ENCODE measurements around the gene LSM11.

The LSM11 gene

DNA sequence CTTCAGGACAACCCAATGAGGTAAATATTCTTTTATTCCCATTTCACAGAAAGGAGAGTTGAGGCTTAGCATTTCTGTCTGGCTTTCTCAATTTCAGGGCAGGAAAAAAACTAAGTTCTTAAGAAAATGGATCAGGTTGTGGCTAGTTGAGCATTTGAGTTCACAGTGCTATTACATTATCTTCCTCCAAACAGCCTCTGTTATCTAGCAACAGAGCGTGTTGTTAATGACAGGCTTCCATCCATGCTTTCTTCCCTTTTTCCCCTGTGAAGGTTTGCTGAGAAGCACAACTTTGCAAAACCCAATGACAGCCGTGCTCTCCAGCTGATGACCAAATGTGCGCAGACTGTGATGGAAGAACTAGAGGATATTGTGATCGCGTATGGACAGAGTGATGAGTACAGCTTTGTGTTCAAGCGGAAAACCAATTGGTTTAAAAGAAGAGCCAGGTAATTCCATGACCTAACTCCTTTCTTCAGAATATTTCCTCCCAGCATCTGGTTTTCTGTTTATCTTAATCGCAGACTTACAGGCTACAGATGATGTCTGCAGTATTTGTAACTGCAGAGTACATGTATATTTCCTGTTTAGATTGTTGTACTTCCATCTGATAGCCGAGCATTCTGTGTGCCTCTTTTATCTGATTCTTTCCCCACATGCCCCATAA, 10.8 kb upstream of the LSM11 start:
- Histone ChIP-seq H3K4me2 (ENCODE audit: low read depth, low read length, poor library complexity, severe bottlenecking) (no peak overlapping the region), H4K20me1 (ENCODE audit: insufficient read depth, low read length, poor library complexity, severe bottlenecking) (no peaks in the 10 kb centered on the region)
- no peak for TF ChIP-seq EZH2phosphoT487 (IDR thresholded peaks at IDR 0.05; ENCODE audit: borderline replicate concordance)
- TF ChIP-seq, protein P1, sequence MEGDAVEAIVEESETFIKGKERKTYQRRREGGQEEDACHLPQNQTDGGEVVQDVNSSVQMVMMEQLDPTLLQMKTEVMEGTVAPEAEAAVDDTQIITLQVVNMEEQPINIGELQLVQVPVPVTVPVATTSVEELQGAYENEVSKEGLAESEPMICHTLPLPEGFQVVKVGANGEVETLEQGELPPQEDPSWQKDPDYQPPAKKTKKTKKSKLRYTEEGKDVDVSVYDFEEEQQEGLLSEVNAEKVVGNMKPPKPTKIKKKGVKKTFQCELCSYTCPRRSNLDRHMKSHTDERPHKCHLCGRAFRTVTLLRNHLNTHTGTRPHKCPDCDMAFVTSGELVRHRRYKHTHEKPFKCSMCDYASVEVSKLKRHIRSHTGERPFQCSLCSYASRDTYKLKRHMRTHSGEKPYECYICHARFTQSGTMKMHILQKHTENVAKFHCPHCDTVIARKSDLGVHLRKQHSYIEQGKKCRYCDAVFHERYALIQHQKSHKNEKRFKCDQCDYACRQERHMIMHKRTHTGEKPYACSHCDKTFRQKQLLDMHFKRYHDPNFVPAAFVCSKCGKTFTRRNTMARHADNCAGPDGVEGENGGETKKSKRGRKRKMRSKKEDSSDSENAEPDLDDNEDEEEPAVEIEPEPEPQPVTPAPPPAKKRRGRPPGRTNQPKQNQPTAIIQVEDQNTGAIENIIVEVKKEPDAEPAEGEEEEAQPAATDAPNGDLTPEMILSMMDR (conservative IDR thresholded peaks at IDR 0.05; ENCODE audit: low read length), result no peak

DNA sequence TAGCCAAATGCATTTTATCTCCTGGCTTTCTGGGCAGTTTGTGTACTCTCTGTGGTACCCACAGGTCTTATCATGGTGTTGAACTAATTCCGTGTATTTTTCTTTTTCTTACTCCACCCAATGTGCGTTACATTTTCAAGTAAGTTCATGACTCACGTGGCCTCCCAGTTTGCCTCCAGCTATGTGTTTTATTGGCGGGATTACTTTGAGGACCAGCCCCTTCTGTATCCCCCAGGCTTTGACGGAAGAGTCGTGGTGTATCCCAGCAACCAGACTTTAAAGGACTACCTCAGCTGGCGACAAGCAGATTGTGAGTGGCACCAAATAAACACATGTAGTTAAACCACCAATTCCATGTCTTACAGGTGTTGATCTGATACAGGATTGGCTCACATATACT, 9.1 kb upstream of the LSM11 start:
- no peaks in the 10 kb centered on the region for H3K36me3 ChIP-seq (ENCODE audit: insufficient read depth, low read length)
- TF ChIP-seq, protein P1 (conservative IDR thresholded peaks at IDR 0.05; ENCODE audit: low read length), result no peak
- no peak for TF ChIP-seq EZH2phosphoT487 (IDR thresholded peaks at IDR 0.05; ENCODE audit: borderline replicate concordance)

More for the DNA sequence above, 10.8 kb upstream of the LSM11 start:
- no peaks in the 10 kb centered on the region for H3K79me2 ChIP-seq (ENCODE audit: insufficient read depth, low read length)
- H3K9me2 ChIP-seq (replicated peaks; ENCODE audit: low read depth, low read length), result no peaks in the 10 kb centered on the region
- H2AFZ ChIP-seq (ENCODE audit: low read length), result no peak overlapping the region
- H3F3A ChIP-seq (ENCODE audit: low read depth), result no peaks in the 10 kb centered on the region
- H3K4me1 ChIP-seq (ENCODE audit: insufficient read depth, low read length, poor library complexity, severe bottlenecking), result no peaks in the 10 kb centered on the region
- no peak overlapping the region for H3K4me3 ChIP-seq (ENCODE audit: low read length, poor library complexity, severe bottlenecking)
- H3K9ac ChIP-seq (ENCODE audit: low read depth, low read length, poor library complexity, severe bottlenecking), result no peak overlapping the region
- no peaks in the 10 kb centered on the region for H3K9me3 ChIP-seq (ENCODE audit: insufficient read depth, low read depth, low read length)
- no peaks in the 10 kb centered on the region for H3K36me3 ChIP-seq (ENCODE audit: insufficient read depth, low read length)
- no peaks in the 10 kb centered on the region for H3K27me3 ChIP-seq (ENCODE audit: insufficient read depth, low read length, poor library complexity, severe bottlenecking)

DNA sequence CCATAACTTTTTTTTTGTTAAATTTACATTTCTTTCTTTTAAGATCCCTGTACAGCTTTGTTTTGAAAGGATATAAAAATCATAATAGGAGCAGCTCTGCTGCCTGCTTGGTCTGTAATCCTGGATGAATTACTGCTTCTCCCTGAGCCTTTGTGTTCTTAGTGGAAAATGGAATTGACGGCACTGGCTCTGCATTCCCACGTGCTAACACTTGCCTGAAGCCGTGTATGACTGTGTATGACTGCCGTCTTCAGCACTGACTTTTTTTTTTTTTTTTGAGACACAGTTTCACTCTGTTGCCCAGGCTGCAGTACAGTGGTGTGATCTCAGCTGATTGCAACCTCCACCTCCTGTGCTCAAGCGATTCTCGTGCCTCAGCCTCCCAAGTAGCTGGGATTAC, 7.5 kb upstream of the LSM11 start:
- H3K36me3 ChIP-seq (ENCODE audit: insufficient read depth, low read length), result no peaks in the 10 kb centered on the region
- H3K4me3 ChIP-seq (ENCODE audit: low read length, poor library complexity, severe bottlenecking), result no peak overlapping the region

More for the DNA sequence above, 9.1 kb upstream of the LSM11 start:
- Histone ChIP-seq H3K27me3 (ENCODE audit: insufficient read depth, low read length, poor library complexity, severe bottlenecking) (no peaks in the 10 kb centered on the region), H3K9ac (ENCODE audit: low read depth, low read length, poor library complexity, severe bottlenecking) (no peak overlapping the region), H3K4me1 (ENCODE audit: insufficient read depth, low read length, poor library complexity, severe bottlenecking) (no peaks in the 10 kb centered on the region), H3K9me2 (replicated peaks; ENCODE audit: low read depth, low read length) (no peaks in the 10 kb centered on the region), H2AFZ (ENCODE audit: low read length) (no peak overlapping the region), H4K20me1 (ENCODE audit: insufficient read depth, low read length, poor library complexity, severe bottlenecking) (no peaks in the 10 kb centered on the region), H3F3A (ENCODE audit: low read depth) (no peaks in the 10 kb centered on the region), H3K4me2 (ENCODE audit: low read depth, low read length, poor library complexity, severe bottlenecking) (no peak overlapping the region), H3K9me3 (ENCODE audit: insufficient read depth, low read depth, low read length) (no peaks in the 10 kb centered on the region), H3K79me2 (ENCODE audit: insufficient read depth, low read length) (no peaks in the 10 kb centered on the region), H3K4me3 (ENCODE audit: low read length, poor library complexity, severe bottlenecking) (no peak overlapping the region)

More for the DNA sequence above, 7.5 kb upstream of the LSM11 start:
- Histone ChIP-seq H3F3A (ENCODE audit: low read depth) (no peaks in the 10 kb centered on the region), H3K79me2 (ENCODE audit: insufficient read depth, low read length) (no peaks in the 10 kb centered on the region), H4K20me1 (ENCODE audit: insufficient read depth, low read length, poor library complexity, severe bottlenecking) (no peaks in the 10 kb centered on the region), H3K9me3 (ENCODE audit: insufficient read depth, low read depth, low read length) (no peaks in the 10 kb centered on the region), H3K4me1 (ENCODE audit: insufficient read depth, low read length, poor library complexity, severe bottlenecking) (no peaks in the 10 kb centered on the region), H3K27me3 (ENCODE audit: insufficient read depth, low read length, poor library complexity, severe bottlenecking) (no peaks in the 10 kb centered on the region), H3K9ac (ENCODE audit: low read depth, low read length, poor library complexity, severe bottlenecking) (no peak overlapping the region), H3K4me2 (ENCODE audit: low read depth, low read length, poor library complexity, severe bottlenecking) (no peak overlapping the region), H2AFZ (ENCODE audit: low read length) (no peak overlapping the region), H3K9me2 (replicated peaks; ENCODE audit: low read depth, low read length) (no peaks in the 10 kb centered on the region)
- no peak for TF ChIP-seq EZH2phosphoT487 (IDR thresholded peaks at IDR 0.05; ENCODE audit: borderline replicate concordance)
- TF ChIP-seq, protein P1 (conservative IDR thresholded peaks at IDR 0.05; ENCODE audit: low read length), result no peak

Data from Loucy (cell line).